HUES64 (cell line): ENCODE results near the gene PKHD1.

Experiments
- H3K27ac ChIP-seq: 2 replicates; pipeline ENCODE4 v1.7.0; 2013; ENCODE audit warnings: low read depth, low read length, inconsistent platforms
- H3K27me3 ChIP-seq: 2 replicates; pipeline ENCODE4 v1.6.1; 2013; ENCODE audit warnings: mild to moderate bottlenecking, low read length; ENCODE audit not compliant: insufficient read depth
- H3K36me3 ChIP-seq: 2 replicates; pipeline ENCODE4 v1.6.1; 2013; ENCODE audit warnings: mild to moderate bottlenecking, low read length; ENCODE audit not compliant: insufficient read depth
- H3K4me1 ChIP-seq: 2 replicates; pipeline ENCODE4 v1.6.1; 2013; ENCODE audit warnings: mild to moderate bottlenecking, low read length, moderate library complexity; ENCODE audit not compliant: insufficient read depth
- H3K4me3 ChIP-seq: 2 replicates; pipeline ENCODE4 v1.5.1; 2013; ENCODE audit warnings: mild to moderate bottlenecking, low read length, moderate library complexity
- H3K9ac ChIP-seq: 2 replicates; pipeline ENCODE4 v1.6.1; 2013; ENCODE audit warnings: mild to moderate bottlenecking, low read depth, low read length
- H3K9me3 ChIP-seq: 2 replicates; pipeline ENCODE4 v1.6.1; 2013; ENCODE audit warnings: low read depth, low read length; ENCODE audit not compliant: insufficient read depth
- WGBS: fragments of 150-250, 120-280 bp; methylation state at CpG from one replicate; pipeline ENCODE4 v1.1.7; 2013; ENCODE audit warnings: missing lambda C conversion rate; 5-methylcytosine and 5-hydroxymethylcytosine counted together

The PKHD1 gene

GRCh38 chr6:51792273-51793030 lies 295.0 kb downstream of the PKHD1 start:
- Histone ChIP-seq H3K36me3 (no peaks in the 10 kb centered on the region), H3K4me1 (no peaks in the 10 kb centered on the region), H3K4me3 (no peak overlapping the region), H3K27me3 (no peaks in the 10 kb centered on the region), H3K27ac (no peak overlapping the region), H3K9ac (no peak overlapping the region), H3K9me3 (peaks cover 3% of the 10 kb centered on the region; the same call in 1 of the 2 replicates)
- WGBS: 100% methylated on average over 1 of the region's 1 CpG

GRCh38 chr6:51790946-51791345 lies 296.5 kb downstream of the PKHD1 start:
- no peak overlapping the region for H3K27ac ChIP-seq
- no peak overlapping the region for H3K4me3 ChIP-seq
- H3K9me3 ChIP-seq: peaks cover 3% of the 10 kb centered on the region; the same call in 1 of the 2 replicates
- 82% methylated on average over 5 of the region's 5 CpGs for WGBS
- no peaks in the 10 kb centered on the region for H3K4me1 ChIP-seq
- H3K27me3 ChIP-seq: no peaks in the 10 kb centered on the region
- no peaks in the 10 kb centered on the region for H3K36me3 ChIP-seq
- H3K9ac ChIP-seq: no peak overlapping the region

GRCh38 chr6:51788121-51788520 lies 299.3 kb downstream of the PKHD1 start:
- Histone ChIP-seq H3K4me3 (no peak overlapping the region), H3K4me1 (no peaks in the 10 kb centered on the region), H3K27me3 (no peaks in the 10 kb centered on the region), H3K36me3 (no peaks in the 10 kb centered on the region), H3K27ac (no peak overlapping the region), H3K9ac (no peak overlapping the region), H3K9me3 (no peaks in the 10 kb centered on the region)
- 75% methylated on average over 1 of the region's 1 CpG for WGBS

GRCh38 chr6:51778666-51779065 lies 308.7 kb downstream of the PKHD1 start:
- Histone ChIP-seq H3K4me1 (no peaks in the 10 kb centered on the region), H3K4me3 (no peak overlapping the region), H3K27ac (no peak overlapping the region), H3K27me3 (no peaks in the 10 kb centered on the region), H3K9me3 (no peaks in the 10 kb centered on the region), H3K36me3 (no peaks in the 10 kb centered on the region), H3K9ac (no peak overlapping the region)
- 58% methylated on average over 2 of the region's 2 CpGs for WGBS

GRCh38 chr6:51777618-51778017 lies 309.8 kb downstream of the PKHD1 start:
- Histone ChIP-seq H3K36me3 (no peaks in the 10 kb centered on the region), H3K9ac (no peak overlapping the region), H3K4me1 (no peaks in the 10 kb centered on the region), H3K27me3 (no peaks in the 10 kb centered on the region), H3K9me3 (no peaks in the 10 kb centered on the region), H3K4me3 (no peak overlapping the region), H3K27ac (no peak overlapping the region)
- WGBS: 91% methylated on average over 5 of the region's 5 CpGs

GRCh38 chr6:51775942-51776860 lies 311.2 kb downstream of the PKHD1 start:
- no peak overlapping the region for H3K9ac ChIP-seq
- H3K36me3 ChIP-seq: no peaks in the 10 kb centered on the region
- H3K27ac ChIP-seq: no peak overlapping the region
- no peak overlapping the region for H3K4me3 ChIP-seq
- no peaks in the 10 kb centered on the region for H3K27me3 ChIP-seq
- H3K4me1 ChIP-seq: no peaks in the 10 kb centered on the region
- no peaks in the 10 kb centered on the region for H3K9me3 ChIP-seq

- H3K27me3 ChIP-seq: no peaks in the 10 kb centered on the region
- no peak overlapping the region for H3K4me3 ChIP-seq
- H3K9ac ChIP-seq: no peak overlapping the region
- no peak overlapping the region for H3K27ac ChIP-seq
- H3K4me1 ChIP-seq: no peaks in the 10 kb centered on the region
- no peaks in the 10 kb centered on the region for H3K36me3 ChIP-seq
- 0 out of 2 replicates have a peak, but pooled peaks cover 3% of the 10 kb centered on the region for H3K9me3 ChIP-seq
Observed at GRCh38 chr6:51768087-51768486, 319.3 kb downstream of the PKHD1 start.

- Histone ChIP-seq H3K4me1 (no peaks in the 10 kb centered on the region), H3K27ac (no peak overlapping the region), H3K4me3 (no peak overlapping the region), H3K9ac (no peak overlapping the region), H3K9me3 (0 out of 2 replicates have a peak, but pooled peaks cover 3% of the 10 kb centered on the region), H3K27me3 (no peaks in the 10 kb centered on the region), H3K36me3 (no peaks in the 10 kb centered on the region)
- WGBS: 94% methylated on average over 1 of the region's 1 CpG
Observed at GRCh38 chr6:51765230-51765629, 322.2 kb downstream of the PKHD1 start.

GRCh38 chr6:51753635-51754034 lies 333.8 kb downstream of the PKHD1 start:
- Histone ChIP-seq H3K4me3 (no peak overlapping the region), H3K9ac (no peak overlapping the region)
- 37% methylated on average over 6 of the region's 6 CpGs for WGBS

GRCh38 chr6:51743999-51744398 lies 343.4 kb downstream of the PKHD1 start:
- WGBS: 92% methylated on average over 2 of the region's 2 CpGs
- Histone ChIP-seq H3K9ac (no peak overlapping the region), H3K27me3 (no peaks in the 10 kb centered on the region), H3K4me1 (no peaks in the 10 kb centered on the region), H3K36me3 (no peaks in the 10 kb centered on the region), H3K27ac (no peak overlapping the region), H3K9me3 (no peaks in the 10 kb centered on the region), H3K4me3 (no peak overlapping the region)

More at GRCh38 chr6:51753635-51754034, 333.8 kb downstream of the PKHD1 start:
- no peaks in the 10 kb centered on the region for H3K36me3 ChIP-seq
- H3K4me1 ChIP-seq: no peaks in the 10 kb centered on the region
- no peaks in the 10 kb centered on the region for H3K9me3 ChIP-seq
- H3K27me3 ChIP-seq: no peaks in the 10 kb centered on the region
- H3K27ac ChIP-seq: no peak overlapping the region

- Histone ChIP-seq H3K4me3 (no peak overlapping the region), H3K27ac (no peak overlapping the region), H3K9me3 (no peaks in the 10 kb centered on the region), H3K4me1 (no peaks in the 10 kb centered on the region), H3K36me3 (no peaks in the 10 kb centered on the region), H3K27me3 (no peaks in the 10 kb centered on the region), H3K9ac (no peak overlapping the region)
- 96% methylated on average over 1 of the region's 2 CpGs for WGBS
Observed at GRCh38 chr6:51740658-51741057, 346.8 kb downstream of the PKHD1 start.
